Suppressor macrophage treated with lipopolysaccharide for 1 hour (primary cell): ENCODE measurements around the gene AFF2.

Source experiments
- DNase-seq, 3 donors: peaks; one replicate each; pipeline ENCODE4 v3.0.0-alpha.2; 2020 to 2022

Gene AFF2

DNA sequence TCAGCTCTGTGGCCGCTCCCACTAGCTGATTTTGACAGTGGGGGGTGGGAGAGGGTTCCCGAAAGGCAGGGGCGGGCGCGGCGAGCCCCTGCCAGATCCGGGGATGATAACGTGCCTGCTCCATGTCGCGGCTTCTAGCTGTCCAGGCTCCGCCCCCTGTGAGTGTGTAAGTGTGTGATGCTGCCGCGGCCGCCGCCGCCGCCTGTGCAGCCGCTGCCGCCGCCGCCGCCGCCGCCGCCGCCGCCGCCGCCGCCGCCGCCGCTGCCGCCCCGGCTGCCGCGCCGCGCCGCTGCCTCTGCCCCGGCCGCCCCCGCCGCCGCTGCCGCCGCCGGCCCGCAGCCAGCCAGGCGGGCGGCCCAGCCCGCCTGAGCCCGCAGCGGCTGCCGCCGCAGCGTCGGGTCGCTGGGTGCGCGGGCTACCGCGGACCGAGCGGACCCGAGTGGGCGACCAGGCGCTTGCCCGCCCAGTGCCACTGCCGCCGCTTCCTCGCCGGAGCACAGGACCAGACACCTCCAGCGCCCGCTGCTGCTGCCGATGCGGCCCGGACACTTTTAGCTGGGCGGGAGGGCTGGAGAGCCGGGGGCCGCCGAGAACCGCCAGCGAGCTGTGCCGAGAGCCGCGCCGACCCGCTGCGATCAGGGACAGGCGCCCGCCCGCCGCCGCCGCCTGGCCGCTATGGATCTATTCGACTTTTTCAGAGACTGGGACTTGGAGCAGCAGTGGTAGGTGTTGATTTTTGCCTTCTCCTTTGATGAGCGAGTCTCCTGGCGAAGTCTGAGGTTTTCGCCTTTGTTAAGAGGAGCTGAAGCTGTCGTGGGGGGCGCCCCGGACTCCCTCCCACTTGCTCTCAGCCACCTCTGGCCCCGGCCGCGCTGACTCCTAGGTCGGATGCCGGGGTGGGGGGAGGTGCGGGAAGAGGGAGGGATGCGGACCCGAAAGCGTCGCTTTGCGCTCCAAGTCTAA, at the start of gene AFF2:
AFF2 (plus strand) TSS at position 195 of the 963 bp plus-strand sequence; CDS start at position 676, 481 bp downstream.
- DNase-seq = peak; percentile 39 to 54 (median 50)

DNA sequence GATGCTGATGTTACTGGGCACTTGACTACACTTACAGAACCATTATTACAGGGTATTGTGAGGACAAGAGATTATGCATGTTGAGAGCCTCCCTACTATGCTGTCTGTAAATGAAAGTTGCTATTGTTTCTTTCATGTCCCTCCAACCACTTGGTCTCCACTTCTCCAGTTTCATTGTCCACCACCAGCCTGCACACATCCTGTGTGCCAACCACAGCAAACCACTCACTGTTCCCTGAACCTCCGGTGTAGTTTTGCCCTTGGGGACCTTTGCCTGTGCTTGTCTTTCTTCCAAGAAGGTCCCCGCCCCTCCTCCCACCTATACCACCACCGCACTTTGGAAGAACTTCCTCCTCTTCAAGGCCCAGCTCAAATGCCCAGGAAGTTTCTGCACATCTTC, 43.1 kb upstream of the AFF2 start:
- DNase-seq = peak in 2 of 3 donors; percentile 7 to 30

DNA sequence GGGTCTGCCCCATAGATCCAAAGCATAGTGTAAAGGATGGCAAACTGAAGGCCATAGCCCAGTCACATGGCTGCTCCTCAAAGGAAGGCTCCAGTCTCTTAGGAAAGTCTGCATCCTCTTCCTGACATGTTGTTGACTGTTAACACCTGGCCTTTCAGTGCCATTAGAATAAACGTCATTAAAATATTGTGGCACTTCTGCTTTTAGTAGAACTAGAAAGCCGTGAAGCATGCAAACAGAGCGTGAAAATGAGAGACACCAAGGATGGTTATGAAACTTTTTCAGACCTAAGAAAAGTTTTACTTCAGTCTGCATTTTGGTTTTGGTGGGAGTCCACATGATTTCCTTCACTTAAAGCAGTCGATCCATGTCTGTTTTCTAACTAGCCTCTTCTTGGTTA, 41.1 kb upstream of the AFF2 start:
- no peak for DNase-seq

DNA sequence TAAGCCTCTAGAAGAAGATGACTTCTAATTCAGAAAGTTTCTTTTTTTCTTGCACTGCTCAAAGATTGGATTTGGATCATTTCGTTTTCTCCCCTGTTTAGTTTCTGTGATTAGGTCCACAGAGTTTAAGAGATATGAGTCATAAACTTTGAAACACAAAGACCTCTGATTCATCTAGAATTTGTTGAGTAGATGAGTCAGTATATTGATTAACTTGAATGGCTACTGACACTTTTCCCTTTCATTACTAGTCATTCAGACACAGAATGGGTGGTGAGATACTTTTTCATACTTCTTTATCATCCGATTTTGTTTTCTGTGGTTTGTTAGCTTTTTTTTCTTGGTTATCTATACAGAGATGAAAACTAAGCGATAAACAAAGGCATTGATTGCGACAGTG, 34.1 kb upstream of the AFF2 start:
- DNase-seq = peak in 1 of 3 donors; percentile 3

DNA sequence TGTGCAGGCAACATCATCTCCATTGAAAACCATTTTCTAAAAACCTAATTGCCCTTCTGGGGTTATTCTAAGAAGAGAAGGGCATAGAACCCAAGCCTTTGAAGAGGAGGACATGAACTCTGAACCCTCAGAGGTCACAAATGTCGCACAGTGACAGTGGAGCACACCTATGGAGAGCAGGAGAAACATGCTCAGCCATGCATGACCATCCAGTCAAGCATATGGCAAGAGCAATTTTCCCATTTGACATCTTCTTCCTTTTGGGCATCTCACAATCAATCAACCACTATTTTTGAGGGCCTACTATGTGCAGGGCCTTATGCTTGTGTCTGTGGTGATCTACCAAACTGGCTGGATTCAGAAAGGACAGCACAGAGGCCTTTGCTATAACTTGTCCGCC, 30.1 kb upstream of the AFF2 start:
- no peak for DNase-seq

DNA sequence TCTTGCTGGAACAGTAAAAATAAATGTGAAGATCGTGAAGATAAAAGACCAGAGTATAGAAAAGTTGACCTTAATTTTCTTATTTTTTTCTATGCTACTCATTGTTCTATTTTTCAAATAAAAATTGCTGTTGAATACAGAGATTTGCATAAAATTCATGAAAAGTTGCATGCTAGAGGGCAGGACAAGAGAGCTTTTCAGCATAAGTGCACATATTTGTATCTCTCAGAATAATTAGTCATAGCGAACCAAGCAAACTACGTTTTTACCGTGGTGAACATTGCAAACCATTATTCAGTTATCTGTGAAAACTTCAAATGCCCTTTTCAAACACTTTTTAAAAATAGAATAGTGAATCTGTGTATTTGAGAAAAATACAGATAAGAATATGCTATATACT, 26.4 kb upstream of the AFF2 start:
- no peak for DNase-seq

DNA sequence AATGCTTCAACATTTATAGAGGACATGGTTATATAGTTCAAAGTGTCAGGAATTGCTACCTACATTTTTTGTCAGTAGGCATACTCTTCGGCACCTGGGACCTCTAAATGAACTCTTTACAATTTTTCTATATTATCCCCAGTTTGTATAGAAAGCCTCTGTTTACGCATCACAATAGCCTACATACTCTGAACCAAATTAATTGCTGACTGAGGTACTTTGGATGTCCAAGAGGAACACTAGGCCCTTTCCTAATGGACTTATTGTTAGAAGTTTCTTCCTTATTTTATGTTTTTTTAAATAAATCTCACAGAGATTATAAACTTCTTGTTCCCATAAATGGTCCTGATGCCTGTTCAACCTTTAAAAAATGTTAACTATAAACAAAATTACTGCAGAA, 8.4 kb upstream of the AFF2 start:
- no peak for DNase-seq

DNA sequence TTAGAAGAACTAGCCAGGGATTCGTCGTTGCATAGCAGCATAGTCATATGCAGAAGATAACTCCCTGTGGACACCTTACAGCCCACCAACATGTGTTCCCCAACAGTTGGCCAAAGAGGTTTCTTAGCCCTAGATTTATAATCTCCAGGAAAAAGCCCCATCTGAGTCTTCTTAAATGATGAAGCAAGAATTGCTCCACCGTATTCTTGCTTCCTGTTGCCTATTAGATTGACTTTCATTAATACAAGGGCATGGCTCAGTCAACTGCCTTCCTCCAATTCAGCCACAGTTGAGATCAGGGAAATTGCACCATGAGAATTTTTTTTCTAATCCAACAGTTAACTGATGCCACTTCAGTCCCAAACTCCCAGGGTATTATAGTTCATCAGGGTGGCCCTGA, 5.2 kb upstream of the AFF2 start:
- DNase-seq = peak; percentile 17 to 39 (median 34)

DNA sequence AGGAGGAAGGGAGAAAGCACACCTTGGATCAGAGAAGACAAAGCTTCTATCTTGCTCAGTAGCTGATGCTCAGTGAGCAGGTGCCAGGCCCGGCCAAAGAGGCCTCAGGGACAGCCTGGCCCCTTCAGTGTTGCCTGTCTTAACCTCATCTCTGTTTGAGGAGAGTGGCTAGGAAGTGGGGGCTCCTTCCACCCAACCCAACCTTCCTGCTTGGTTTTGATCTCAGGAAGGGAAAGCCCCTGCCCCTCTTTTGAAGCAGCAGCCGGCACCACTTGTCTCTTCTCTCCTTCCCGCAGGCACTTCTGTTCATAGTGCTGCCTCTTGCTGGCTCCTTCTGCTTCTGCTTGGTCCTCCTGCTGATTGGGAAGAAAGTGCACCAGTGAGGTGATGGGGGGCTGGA, 2.4 kb upstream of the AFF2 start:
- no peak for DNase-seq

DNA sequence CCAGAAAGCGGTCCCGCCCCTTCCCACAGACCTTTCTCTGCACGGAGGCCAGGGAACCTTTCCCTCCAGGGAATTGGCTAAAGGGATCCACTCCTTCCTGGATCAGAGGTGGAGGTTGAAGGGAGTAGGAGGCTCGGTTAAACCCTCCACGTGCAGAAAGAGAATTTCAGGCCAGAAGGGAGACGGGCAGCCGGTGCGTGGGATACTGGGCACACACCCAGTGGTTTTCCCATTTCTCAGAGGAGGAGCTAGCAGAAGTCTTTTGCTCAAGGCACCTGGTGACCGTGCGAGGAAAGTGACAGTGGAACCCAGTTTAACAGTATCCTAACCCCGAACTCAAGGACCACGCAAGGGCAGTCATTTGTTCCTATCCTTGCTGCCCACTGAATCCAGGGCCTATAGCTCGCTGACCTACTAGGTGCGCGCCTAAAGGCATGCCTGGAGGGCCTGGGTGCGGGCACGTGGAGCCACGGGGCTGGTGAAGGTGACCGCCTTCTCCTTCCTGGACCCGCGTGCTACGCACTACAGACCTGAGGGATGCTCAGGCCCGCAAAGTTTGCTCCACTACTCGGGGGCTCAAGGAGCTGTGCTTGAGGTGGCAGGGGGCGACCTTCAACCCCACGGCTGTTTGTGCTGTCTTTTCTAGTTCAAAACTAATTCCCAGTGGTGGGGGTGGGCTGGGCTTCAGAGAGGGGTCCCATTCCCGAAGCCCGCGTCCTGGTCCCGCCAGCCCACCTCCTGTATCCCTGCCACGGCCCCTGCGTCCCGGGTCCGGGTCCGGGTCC, 587 bp upstream of the AFF2 start:
- DNase-seq = no peak

DNA sequence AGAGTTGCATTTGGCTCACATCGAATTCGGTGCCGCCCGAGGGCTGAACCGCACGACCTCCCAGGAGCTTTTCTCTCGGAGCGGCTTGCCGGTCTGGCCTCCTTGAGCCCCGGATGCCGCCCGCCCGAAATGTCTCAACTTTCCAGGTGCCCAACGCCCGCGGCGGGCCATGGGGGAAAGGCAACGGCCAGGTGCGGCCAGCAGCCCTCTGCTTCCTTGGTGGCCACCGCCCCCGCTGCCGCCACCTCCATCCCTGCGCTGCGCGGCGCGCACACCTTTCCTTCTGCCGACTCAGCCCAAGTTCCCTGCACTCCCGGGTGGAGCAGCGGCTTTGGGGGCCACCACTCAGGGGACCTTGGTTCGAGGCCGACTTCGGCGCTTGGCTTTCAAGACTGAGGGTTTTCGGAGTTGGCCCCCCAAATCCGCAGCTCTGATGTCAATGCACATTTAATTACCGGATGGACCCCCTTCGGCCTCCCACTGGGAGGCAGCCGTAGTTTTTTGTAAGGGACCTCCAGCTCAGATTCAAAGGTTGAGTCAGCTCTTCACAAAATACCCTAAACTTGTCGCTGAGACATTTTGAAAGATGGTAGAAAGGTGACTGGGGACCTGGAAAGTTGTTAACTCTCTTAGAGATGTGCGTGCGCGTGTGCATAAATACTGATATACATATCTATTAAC, 1.1 kb downstream of the AFF2 start:
- DNase-seq = peak in 1 of 3 donors; percentile 1

DNA sequence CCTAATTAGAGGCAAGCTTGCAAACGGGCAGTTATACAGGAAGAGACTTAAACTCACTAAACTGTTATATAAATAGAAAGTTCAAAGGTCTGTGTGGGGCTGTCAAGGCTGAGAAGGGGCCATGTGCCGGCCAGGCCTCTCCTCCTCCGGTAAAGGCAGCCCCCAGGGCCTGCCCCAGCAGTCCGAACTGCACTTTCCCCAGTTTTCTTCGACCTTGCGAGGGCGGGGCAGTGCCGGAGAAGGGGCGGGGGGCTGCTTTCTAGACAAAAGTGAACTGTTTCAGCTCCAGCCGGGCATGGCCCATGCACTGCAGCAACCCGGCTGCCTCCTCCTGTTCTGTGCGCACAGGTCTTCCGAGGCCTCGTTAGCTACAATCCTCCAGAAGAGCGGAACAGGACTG, 4.1 kb downstream of the AFF2 start:
- DNase-seq = no peak

DNA sequence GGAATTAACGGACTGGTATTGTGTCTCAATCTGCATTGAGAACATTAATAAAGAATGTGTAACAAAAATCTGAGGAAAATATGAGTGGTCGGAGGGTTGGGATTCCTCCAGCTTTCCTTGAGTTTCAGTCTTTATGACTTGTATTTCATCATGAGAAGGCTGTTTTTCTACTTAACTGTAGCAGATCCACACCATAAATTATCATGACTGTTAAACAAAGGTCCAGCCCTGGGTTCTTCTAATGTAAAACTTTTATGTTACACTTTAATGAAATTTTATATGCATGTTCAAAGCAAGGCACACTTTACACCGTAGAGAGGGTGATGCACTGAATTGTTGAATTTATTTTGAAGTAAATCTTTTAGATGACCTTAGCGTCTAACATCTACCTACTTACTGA, 7.0 kb downstream of the AFF2 start:
- no peak for DNase-seq

DNA sequence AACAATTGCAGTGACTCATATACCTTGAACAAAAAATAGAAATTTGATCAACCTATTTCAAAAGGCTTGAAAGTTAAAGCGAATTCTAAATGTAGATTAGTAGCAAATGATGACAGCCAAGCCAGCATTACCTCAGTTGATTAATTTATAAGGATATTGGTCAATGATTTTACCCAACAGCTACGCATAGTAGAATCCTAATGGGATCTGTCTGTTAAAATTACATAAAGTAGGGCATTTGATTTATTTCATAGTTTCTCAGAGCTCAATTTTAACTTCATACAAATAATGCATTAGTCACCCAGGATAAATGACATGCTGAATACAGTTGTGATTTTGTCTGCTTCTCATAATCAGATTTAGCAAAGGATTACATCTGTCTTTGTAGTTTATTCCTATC, 12.0 kb downstream of the AFF2 start:
- DNase-seq = no peak

DNA sequence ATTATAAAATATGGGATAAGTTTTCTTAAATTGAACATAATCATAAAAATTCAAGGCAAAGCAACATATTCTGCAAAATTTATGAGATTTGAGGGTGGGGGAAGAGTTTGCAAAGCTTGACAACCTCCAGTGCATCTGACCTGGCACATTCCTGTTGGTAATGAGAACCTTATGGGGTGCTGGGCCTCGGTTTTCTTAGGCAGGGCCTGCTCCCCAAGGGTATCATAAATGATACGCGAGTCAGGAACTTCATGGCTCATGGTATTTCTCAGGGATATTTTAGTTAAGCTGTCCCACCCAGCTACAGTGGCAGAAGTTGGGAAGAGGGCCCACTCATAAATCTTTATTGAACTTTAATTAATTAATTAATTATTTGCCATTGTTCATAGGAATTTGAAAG, 13.2 kb downstream of the AFF2 start:
- no peak for DNase-seq

DNA sequence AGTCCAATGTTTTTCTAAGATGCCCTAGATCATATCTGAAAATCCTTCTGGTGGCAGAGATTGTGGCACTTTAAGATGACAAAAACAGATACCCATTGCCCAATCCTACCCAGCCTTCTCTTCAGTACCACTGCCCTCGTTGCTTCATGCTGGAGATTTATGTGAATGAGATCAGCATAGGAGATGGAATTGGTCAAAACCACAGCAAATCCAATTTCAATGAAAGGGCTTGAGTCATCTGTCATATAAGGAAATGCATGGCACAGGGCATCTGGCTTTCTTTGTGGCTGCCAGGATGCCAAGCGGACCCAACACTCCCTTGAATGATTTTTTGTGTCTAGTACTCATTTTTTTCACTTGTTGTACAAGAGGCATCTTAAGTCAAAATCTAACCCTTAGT, 16.8 kb downstream of the AFF2 start:
- peak; percentile 48 to 60 (median 51) for DNase-seq

DNA sequence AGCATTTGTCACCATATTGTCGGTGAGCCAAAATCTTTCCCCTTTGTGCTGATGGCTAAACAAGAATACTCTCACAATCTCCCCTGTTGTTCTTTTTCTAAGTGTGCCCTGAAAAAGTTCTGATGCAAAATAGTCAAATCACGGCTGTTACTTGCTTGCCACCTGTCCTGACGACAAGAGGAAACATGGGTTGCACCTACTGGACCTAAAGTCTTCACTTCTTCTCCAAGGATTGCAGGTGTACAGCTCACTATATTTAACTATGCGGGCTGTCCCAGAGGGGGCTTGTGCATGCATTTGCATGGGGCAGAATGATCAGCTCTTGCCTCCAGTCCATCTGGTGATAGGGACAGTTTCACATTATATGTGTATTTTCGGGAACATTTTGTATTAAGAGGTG, 21.6 kb downstream of the AFF2 start:
- no peak for DNase-seq

DNA sequence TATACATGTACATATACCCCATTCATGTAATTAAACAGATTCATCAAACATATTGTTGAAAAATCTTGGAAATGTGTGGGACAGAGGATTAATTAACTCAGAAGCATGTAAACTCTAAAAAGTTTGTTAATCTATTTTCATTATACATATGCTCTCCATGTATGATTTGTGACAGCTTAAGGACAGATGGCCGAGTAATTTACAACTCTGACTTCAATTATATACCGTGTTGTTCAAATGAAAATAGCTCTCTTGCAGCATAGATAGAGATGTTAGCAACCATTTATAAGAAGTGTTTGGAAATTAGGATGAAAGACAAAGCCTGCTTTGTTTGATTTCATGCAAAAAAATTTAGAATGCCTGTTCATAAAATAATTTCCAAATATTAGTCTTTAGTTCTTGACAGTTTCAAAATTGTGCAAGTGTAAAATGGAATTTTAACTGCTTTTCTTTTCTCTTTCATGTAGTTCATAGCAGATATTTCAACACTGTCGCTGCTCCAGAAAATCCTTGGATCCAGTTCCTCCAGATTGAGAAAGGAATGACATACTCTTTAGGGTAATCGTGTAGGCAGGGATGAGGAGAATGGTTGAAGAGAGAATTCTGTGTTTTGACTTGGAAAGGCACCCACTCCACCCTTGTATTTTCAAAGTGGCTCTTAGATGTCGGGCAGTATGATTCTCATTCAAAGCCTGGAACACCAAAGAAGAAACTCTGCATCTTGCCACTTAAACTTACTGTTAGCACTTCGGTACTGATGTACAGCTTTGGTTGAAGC, 23.1 kb downstream of the AFF2 start:
- DNase-seq = no peak

DNA sequence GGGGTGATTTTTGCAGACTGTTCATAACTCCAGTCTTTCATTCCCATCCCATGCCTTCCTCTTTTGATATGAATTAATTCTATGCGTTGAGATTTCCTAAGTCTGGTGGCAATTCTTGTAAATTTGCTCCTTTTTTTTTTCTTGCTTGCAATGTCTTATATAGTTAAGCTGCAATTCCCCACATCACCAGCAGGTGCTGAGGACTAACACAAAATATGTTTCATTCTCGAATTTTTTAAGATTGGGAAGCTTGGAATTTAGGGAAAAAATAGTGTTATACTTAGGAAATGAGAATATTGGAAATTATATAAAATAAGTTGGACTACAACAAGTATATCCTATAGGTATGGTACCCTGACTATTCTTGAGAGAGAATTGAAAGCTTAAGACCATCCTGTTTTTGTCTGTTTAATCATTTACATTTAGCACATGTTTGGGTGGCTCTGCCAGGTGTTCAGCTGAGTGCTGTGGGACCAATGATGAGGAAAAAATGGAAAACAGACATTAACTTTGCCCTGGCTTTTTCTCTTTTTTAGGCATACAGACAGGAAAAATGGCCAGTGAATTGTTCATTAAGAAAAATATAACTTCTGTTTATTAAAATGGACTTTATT, 30.2 kb downstream of the AFF2 start:
- peak; percentile 44 to 61 (median 51) for DNase-seq

DNA sequence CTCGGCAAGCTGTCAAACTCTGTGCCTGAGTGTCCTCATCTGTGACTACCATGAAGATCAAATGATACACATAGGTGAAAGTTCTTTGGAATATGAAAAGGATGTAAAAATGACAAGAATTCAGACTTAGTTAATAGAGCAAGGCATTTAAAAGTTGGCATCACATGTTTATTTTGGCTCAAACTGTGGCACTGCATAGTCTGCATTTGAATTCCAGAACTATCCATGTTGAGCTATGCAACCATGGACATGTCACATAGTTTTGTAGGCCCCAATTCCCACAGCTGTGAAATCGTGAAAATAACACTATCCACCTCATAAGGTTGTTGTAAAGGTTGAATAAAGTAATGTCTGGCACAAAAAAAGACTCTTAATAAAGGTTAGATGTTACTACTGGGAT, 33.9 kb downstream of the AFF2 start:
- DNase-seq = no peak

DNA sequence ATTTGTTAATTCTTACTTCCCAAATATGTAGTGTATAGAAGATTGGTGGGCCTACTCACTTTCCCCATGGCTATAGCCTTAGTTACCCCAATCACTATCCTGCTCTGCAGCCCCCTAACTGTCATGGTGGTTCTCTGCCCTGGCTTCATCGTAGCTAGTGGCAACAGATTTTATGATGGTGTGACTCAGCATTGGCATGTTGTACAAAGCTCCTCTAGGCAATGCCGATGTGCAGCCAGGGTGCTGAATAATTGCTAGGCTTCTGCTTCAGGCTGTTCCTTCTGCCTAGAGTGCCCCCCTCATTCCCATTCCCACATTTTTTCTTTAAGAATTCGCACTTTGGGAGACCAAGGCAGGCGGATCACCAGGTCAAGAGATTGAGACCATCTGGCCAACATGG, 35.2 kb downstream of the AFF2 start:
- no peak for DNase-seq

DNA sequence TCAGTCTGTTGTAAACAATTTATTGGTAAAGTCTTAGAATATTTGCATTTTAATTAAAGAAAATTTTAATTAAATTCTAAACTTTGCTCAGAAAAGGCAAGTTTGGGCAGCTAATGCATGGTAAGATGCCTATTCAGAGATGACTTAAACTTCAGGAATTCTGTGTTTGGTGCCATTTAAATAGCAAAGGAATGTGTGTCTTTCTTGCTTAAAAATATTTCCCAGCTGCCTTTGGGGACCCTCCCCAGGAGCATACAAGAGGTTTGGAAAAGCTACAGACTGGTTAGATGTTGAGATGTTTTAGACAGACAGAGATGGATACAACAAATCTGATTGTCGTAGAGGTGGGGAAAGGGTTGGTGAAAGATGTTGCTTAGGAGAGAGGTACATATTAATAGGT, 36.5 kb downstream of the AFF2 start:
- DNase-seq = no peak
